Measurements from ENCODE around the gene CCDC188. TPM values are rescaled to one million over a fixed set of nuclear protein-coding genes. Genes with fewer than 3 reads are reported as not detected.

The CCDC188 gene
- total RNA-seq, 1 experiment from 2014 or later: not detected

DNA sequence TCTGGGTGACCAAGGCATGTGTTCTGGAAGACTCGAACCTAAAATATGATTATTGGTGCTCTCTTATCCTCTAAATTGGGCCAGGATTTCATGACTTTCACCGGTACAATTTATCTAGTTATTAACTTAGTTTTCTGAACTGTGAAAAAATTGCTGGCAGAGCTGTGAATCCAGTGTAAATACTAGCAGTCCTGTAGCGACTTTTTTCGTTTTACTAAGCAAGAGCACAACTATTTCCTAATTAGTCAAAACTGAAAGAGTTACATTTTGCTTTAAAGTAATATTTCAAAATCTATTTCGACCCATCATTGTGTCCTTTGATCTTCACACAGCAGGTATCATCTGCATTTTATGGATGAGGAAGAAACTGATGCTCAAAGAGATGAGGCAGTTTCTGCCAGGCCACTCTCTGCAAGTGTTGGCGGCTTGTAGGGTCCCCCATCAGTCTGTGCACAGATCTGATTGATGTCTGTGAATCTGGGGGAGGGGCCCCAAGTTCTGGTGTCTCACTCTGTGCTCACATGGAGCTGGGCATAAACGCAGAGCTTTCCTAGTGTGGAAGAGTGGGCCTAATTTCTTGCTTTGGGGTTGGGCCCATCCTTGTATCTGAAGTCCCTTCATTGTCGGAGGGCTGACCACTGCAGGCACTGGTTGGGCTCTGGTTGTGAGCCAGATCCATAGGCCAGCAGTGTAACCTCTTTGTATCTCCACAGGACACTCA lies 32.4 kb downstream of the CCDC188 start:
- CTCF ChIA-PET: interaction anchor here (1.1 to 1.5 kb wide), 2 partner anchors 35 to 120 kb away, joined by 3 to 5 read pairs; no protein-coding TSS in a partner anchor

DNA sequence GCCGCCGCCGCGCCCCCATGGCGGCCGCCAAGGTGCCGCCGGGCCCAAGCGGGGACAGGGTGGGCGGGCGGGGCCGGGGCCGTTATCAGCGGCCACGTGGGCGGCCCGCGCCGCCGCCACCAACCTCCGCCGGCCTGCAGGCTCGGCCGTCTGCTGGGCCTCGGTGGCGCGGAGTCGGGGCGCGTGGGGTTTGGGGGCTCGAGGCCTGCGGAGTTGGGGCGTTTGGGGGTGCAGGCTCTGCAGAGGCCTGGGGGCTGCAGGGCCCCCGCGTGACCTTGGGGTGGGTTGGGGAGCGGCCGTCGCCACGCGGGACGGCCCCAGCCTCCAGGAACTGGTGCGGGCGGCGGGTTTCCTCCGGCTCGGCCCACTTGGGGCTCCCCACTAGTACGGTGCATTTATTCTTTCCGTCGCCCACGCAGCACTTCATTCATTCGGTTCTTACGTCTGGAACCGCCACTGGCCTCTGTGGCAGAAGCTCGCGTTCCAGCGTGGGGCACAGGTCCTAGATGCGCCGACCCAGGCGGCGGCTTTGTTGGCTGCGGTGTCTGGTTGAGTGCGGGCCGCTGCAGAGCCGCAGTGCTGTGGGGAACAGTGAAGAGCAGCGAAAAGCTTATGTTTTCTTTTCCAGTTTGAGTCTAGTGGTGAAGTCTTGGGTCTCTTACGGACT lies 33.1 kb downstream of the CCDC188 start:
- Mint-ChIP-seq H3K4me3 (peak overlapping the region; percentile 88), H3K36me3 (peaks cover 46% of the 10 kb centered on the region), H3K4me1 (peaks cover 13% of the 10 kb centered on the region), H3K27ac (peak overlapping the region; percentile 90), H3K9me3 (no peaks in the 10 kb centered on the region), H3K27me3 (ENCODE audit: low read depth) (no peaks in the 10 kb centered on the region)
- DNase-seq (ENCODE audit: low spot score) (no peak), ATAC-seq (no peak)
- ChIA-PET POLR2A (interaction anchor here (0.6 to 1.7 kb wide), 7 partner anchors 9 to 159 kb away, joined by 3 to 5 read pairs (median 3); no protein-coding TSS in a partner anchor), CTCF (interaction anchor here (0.6 to 1.5 kb wide), 7 partner anchors 33 to 301 kb away, joined by 3 to 5 read pairs (median 3); no protein-coding TSS in a partner anchor)
- TF ChIP-seq ZNF232 (CRISPR knock-in tag; IDR thresholded peaks at IDR 0.05) (0 out of 2 replicates have a peak, but pooled peaks have one; percentile 2), JUN (CRISPR knock-in tag; IDR thresholded peaks at IDR 0.05) (0 out of 2 replicates have a peak, but pooled peaks have one; percentile 49), ERG (CRISPR knock-in tag; IDR thresholded peaks at IDR 0.05) (no peak)

More for the DNA sequence above, 32.4 kb downstream of the CCDC188 start:
- Mint-ChIP-seq H3K36me3 (peaks cover 46% of the 10 kb centered on the region), H3K27ac (peak overlapping the region; percentile 90), H3K27me3 (ENCODE audit: low read depth) (no peaks in the 10 kb centered on the region), H3K9me3 (no peaks in the 10 kb centered on the region), H3K4me1 (peaks cover 13% of the 10 kb centered on the region), H3K4me3 (peak overlapping the region; percentile 88)
- DNase-seq (ENCODE audit: low spot score) (no peak), ATAC-seq (no peak)
- TF ChIP-seq ZBTB43 (CRISPR knock-in tag; IDR thresholded peaks at IDR 0.05): no peak
- TF ChIP-seq FOXJ3 (CRISPR knock-in tag; IDR thresholded peaks at IDR 0.05; ENCODE audit: borderline replicate concordance): no peak
- TF ChIP-seq ETV6 (CRISPR knock-in tag; IDR thresholded peaks at IDR 0.05): no peak
- TF ChIP-seq ZNF423 (CRISPR knock-in tag; IDR thresholded peaks at IDR 0.05): no peak
- POLR2A ChIA-PET: interaction anchor here (1.2 to 1.7 kb wide), 3 partner anchors 10 to 160 kb away, joined by 3 read pairs; no protein-coding TSS in a partner anchor

GRCh38 chr22:20116951-20117632 lies 33.8 kb downstream of the CCDC188 start, which contains the start of gene TRMT2A:
Gene TRMT2A, minus strand, starts transcription at chr22:20117226. Its CDS starts 320 bp downstream, at chr22:20116906.
- peaks cover 42% of the 10 kb centered on the region for H3K36me3 Mint-ChIP-seq
- TF ChIP-seq, protein P1, sequence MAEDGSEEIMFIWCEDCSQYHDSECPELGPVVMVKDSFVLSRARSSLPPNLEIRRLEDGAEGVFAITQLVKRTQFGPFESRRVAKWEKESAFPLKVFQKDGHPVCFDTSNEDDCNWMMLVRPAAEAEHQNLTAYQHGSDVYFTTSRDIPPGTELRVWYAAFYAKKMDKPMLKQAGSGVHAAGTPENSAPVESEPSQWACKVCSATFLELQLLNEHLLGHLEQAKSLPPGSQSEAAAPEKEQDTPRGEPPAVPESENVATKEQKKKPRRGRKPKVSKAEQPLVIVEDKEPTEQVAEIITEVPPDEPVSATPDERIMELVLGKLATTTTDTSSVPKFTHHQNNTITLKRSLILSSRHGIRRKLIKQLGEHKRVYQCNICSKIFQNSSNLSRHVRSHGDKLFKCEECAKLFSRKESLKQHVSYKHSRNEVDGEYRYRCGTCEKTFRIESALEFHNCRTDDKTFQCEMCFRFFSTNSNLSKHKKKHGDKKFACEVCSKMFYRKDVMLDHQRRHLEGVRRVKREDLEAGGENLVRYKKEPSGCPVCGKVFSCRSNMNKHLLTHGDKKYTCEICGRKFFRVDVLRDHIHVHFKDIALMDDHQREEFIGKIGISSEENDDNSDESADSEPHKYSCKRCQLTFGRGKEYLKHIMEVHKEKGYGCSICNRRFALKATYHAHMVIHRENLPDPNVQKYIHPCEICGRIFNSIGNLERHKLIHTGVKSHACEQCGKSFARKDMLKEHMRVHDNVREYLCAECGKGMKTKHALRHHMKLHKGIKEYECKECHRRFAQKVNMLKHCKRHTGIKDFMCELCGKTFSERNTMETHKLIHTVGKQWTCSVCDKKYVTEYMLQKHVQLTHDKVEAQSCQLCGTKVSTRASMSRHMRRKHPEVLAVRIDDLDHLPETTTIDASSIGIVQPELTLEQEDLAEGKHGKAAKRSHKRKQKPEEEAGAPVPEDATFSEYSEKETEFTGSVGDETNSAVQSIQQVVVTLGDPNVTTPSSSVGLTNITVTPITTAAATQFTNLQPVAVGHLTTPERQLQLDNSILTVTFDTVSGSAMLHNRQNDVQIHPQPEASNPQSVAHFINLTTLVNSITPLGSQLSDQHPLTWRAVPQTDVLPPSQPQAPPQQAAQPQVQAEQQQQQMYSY (CRISPR knock-in tag; IDR thresholded peaks at IDR 0.05): no peak
- TF ChIP-seq RELA (CRISPR knock-in tag; IDR thresholded peaks at IDR 0.05; ENCODE audit: borderline replicate concordance) (0 out of 2 replicates have a peak, but pooled peaks have one; percentile 18), HMGXB4 (CRISPR knock-in tag; IDR thresholded peaks at IDR 0.05) (peak; percentile 91), ZNF423 (CRISPR knock-in tag; IDR thresholded peaks at IDR 0.05) (no peak), E2F1 (CRISPR knock-in tag; IDR thresholded peaks at IDR 0.05) (peak; percentile 95), NFE2L1 (CRISPR knock-in tag; IDR thresholded peaks at IDR 0.05) (peak; percentile 96; the same call in 1 of the 2 replicates), MAX (CRISPR knock-in tag; IDR thresholded peaks at IDR 0.05) (peak; percentile 98), ZNF232 (CRISPR knock-in tag; IDR thresholded peaks at IDR 0.05) (0 out of 2 replicates have a peak, but pooled peaks have one; percentile 52), CREM (CRISPR knock-in tag; IDR thresholded peaks at IDR 0.05) (peak; percentile 99)
- TF ChIP-seq, protein P2, sequence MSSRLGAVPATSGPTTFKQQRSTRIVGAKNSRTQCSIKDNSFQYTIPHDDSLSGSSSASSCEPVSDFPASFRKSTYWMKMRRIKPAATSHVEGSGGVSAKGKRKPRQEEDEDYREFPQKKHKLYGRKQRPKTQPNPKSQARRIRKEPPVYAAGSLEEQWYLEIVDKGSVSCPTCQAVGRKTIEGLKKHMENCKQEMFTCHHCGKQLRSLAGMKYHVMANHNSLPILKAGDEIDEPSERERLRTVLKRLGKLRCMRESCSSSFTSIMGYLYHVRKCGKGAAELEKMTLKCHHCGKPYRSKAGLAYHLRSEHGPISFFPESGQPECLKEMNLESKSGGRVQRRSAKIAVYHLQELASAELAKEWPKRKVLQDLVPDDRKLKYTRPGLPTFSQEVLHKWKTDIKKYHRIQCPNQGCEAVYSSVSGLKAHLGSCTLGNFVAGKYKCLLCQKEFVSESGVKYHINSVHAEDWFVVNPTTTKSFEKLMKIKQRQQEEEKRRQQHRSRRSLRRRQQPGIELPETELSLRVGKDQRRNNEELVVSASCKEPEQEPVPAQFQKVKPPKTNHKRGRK (CRISPR knock-in tag; IDR thresholded peaks at IDR 0.05; ENCODE audit: borderline replicate concordance): no peak

More at GRCh38 chr22:20116951-20117632, 33.8 kb downstream of the CCDC188 start, which contains the start of gene TRMT2A:
- peak within 1 kb of the TSS; percentile 88 for H3K4me3 Mint-ChIP-seq
- H3K4me1 Mint-ChIP-seq: peaks cover 13% of the 10 kb centered on the region
- H3K27me3 Mint-ChIP-seq (ENCODE audit: low read depth): no peaks in the 10 kb centered on the region
- H3K27ac Mint-ChIP-seq: peak within 1 kb of the TSS; percentile 90
- H3K9me3 Mint-ChIP-seq: no peaks in the 10 kb centered on the region
- POLR2A ChIA-PET: interaction anchor here (0.6 to 2.0 kb wide), 8 partner anchors 9 to 158 kb away, joined by 3 to 6 read pairs (median 3); no protein-coding TSS in a partner anchor
- CTCF ChIA-PET: interaction anchor here (0.6 to 1.5 kb wide), 9 partner anchors 20 to 301 kb away, joined by 3 to 5 read pairs (median 3); partner anchors contain the start of gene DGCR8
- DNase-seq (ENCODE audit: low spot score) (peak; percentile 97), ATAC-seq (peak; percentile 77)

Measured in WTC11 (cell line).